HUES48 (cell line): ENCODE results near the gene RNASE7.
A peak's percentile ranks its signal among the peaks of the same experiment; 100 is the strongest.

Source experiments
- H3K27ac ChIP-seq: one replicate; pipeline ENCODE4 v1.7.0; 2013; ENCODE audit warnings: low read depth, low read length, inconsistent platforms
- H3K27me3 ChIP-seq: 2 replicates; pipeline ENCODE4 v1.6.1; 2013; ENCODE audit warnings: mild to moderate bottlenecking, low read length; ENCODE audit not compliant: control insufficient read depth, insufficient read depth
- H3K36me3 ChIP-seq: 2 replicates; pipeline ENCODE4 v1.6.1; 2013; ENCODE audit warnings: low read length; ENCODE audit not compliant: control insufficient read depth, insufficient read depth
- H3K4me1 ChIP-seq: 2 replicates; pipeline ENCODE4 v1.6.1; 2013; ENCODE audit warnings: mild to moderate bottlenecking, low read length; ENCODE audit not compliant: control insufficient read depth, insufficient read depth
- H3K4me3 ChIP-seq: 2 replicates; pipeline ENCODE4 v1.5.1; 2013; ENCODE audit warnings: mild to moderate bottlenecking, low read depth, low read length
- H3K9ac ChIP-seq: 2 replicates; pipeline ENCODE4 v1.6.1; 2013; ENCODE audit warnings: mild to moderate bottlenecking, low read depth, low read length, moderate library complexity
- H3K9me3 ChIP-seq: 2 replicates; pipeline ENCODE4 v1.6.1; 2013; ENCODE audit warnings: low read length; ENCODE audit not compliant: control insufficient read depth, insufficient read depth

The RNASE7 gene

GRCh38 chr14:21070610-21071224 lies 28.6 kb downstream of the RNASE7 start:
- Histone ChIP-seq H3K36me3 (peaks cover 31% of the 10 kb centered on the region), H3K9me3 (no peaks in the 10 kb centered on the region), H3K27me3 (peaks cover 20% of the 10 kb centered on the region), H3K27ac (peak overlapping the region; percentile 97), H3K4me1 (peaks cover 12% of the 10 kb centered on the region), H3K9ac (peak overlapping the region; percentile 45; the same call in 1 of the 2 replicates), H3K4me3 (peak overlapping the region; percentile 91)

- Histone ChIP-seq H3K36me3 (peaks cover 38% of the 10 kb centered on the region), H3K27ac (peak overlapping the region; percentile 97), H3K4me1 (peaks cover 12% of the 10 kb centered on the region), H3K9ac (peak overlapping the region; percentile 39), H3K27me3 (peaks cover 20% of the 10 kb centered on the region), H3K9me3 (no peaks in the 10 kb centered on the region), H3K4me3 (peak overlapping the region; percentile 91)
These were observed 29.3 kb downstream of the RNASE7 start for GRCh38 chr14:21071225-21072030.

GRCh38 chr14:21072031-21072473 lies 29.9 kb downstream of the RNASE7 start:
- H3K27ac ChIP-seq = peak overlapping the region; percentile 97
- no peaks in the 10 kb centered on the region for H3K9me3 ChIP-seq
- H3K36me3 ChIP-seq = peaks cover 44% of the 10 kb centered on the region
- H3K4me3 ChIP-seq = peak overlapping the region; percentile 91
- H3K4me1 ChIP-seq = peaks cover 12% of the 10 kb centered on the region
- H3K9ac ChIP-seq = peak overlapping the region; percentile 15
- H3K27me3 ChIP-seq = peaks cover 14% of the 10 kb centered on the region

GRCh38 chr14:21072781-21073339 lies 30.7 kb downstream of the RNASE7 start:
- H3K4me3 ChIP-seq = no peak overlapping the region
- H3K9ac ChIP-seq = no peak overlapping the region
- no peak overlapping the region for H3K27ac ChIP-seq
- H3K27me3 ChIP-seq = peaks cover 9% of the 10 kb centered on the region; the same call in 1 of the 2 replicates
- H3K4me1 ChIP-seq = peaks cover 12% of the 10 kb centered on the region
- peaks cover 52% of the 10 kb centered on the region for H3K36me3 ChIP-seq
- no peaks in the 10 kb centered on the region for H3K9me3 ChIP-seq

GRCh38 chr14:21073921-21074320 lies 31.8 kb downstream of the RNASE7 start:
- H3K9ac ChIP-seq = no peak overlapping the region
- no peak overlapping the region for H3K27ac ChIP-seq
- H3K4me1 ChIP-seq = peaks cover 10% of the 10 kb centered on the region
- H3K4me3 ChIP-seq = no peak overlapping the region
- no peaks in the 10 kb centered on the region for H3K9me3 ChIP-seq
- peaks cover 63% of the 10 kb centered on the region for H3K36me3 ChIP-seq
- H3K27me3 ChIP-seq = 0 out of 2 replicates have a peak, but pooled peaks cover under 1% of the 10 kb centered on the region

GRCh38 chr14:21074398-21075272 lies 32.5 kb downstream of the RNASE7 start:
- Histone ChIP-seq H3K9ac (no peak overlapping the region), H3K9me3 (no peaks in the 10 kb centered on the region), H3K27ac (no peak overlapping the region), H3K27me3 (no peaks in the 10 kb centered on the region), H3K4me3 (no peak overlapping the region), H3K4me1 (peaks cover 10% of the 10 kb centered on the region), H3K36me3 (peaks cover 70% of the 10 kb centered on the region)

- Histone ChIP-seq H3K27ac (no peak overlapping the region), H3K4me1 (peaks cover 10% of the 10 kb centered on the region), H3K4me3 (no peak overlapping the region), H3K36me3 (peaks cover 81% of the 10 kb centered on the region), H3K9ac (no peak overlapping the region), H3K9me3 (no peaks in the 10 kb centered on the region), H3K27me3 (no peaks in the 10 kb centered on the region)
These were observed 33.7 kb downstream of the RNASE7 start for GRCh38 chr14:21075719-21076437.

GRCh38 chr14:21077672-21078071 lies 35.5 kb downstream of the RNASE7 start:
- no peak overlapping the region for H3K27ac ChIP-seq
- no peaks in the 10 kb centered on the region for H3K9me3 ChIP-seq
- no peak overlapping the region for H3K9ac ChIP-seq
- H3K4me3 ChIP-seq = no peak overlapping the region
- peaks cover under 1% of the 10 kb centered on the region; the same call in 1 of the 2 replicates for H3K4me1 ChIP-seq
- H3K36me3 ChIP-seq = peaks cover 97% of the 10 kb centered on the region
- H3K27me3 ChIP-seq = no peaks in the 10 kb centered on the region

GRCh38 chr14:21078287-21078686 lies 36.1 kb downstream of the RNASE7 start:
- Histone ChIP-seq H3K36me3 (peaks cover 95% of the 10 kb centered on the region), H3K9ac (no peak overlapping the region), H3K4me1 (no peaks in the 10 kb centered on the region), H3K27ac (no peak overlapping the region), H3K9me3 (no peaks in the 10 kb centered on the region), H3K27me3 (no peaks in the 10 kb centered on the region), H3K4me3 (no peak overlapping the region)

- Histone ChIP-seq H3K27ac (no peak overlapping the region), H3K4me1 (no peaks in the 10 kb centered on the region), H3K9ac (no peak overlapping the region), H3K4me3 (no peak overlapping the region), H3K36me3 (peaks cover 91% of the 10 kb centered on the region), H3K27me3 (no peaks in the 10 kb centered on the region), H3K9me3 (no peaks in the 10 kb centered on the region)
These were observed 36.6 kb downstream of the RNASE7 start for GRCh38 chr14:21078726-21079125.
